ENCODE results near the gene NFAM1. TPM values are rescaled to one million over a fixed set of nuclear protein-coding genes. Genes with fewer than 3 reads are reported as not detected.

The NFAM1 gene
- total and polyA plus RNA-seq, 2 donors (not counting 3 experiments of a cell fraction or from before 2014, with no cell fraction given), result not detected

DNA sequence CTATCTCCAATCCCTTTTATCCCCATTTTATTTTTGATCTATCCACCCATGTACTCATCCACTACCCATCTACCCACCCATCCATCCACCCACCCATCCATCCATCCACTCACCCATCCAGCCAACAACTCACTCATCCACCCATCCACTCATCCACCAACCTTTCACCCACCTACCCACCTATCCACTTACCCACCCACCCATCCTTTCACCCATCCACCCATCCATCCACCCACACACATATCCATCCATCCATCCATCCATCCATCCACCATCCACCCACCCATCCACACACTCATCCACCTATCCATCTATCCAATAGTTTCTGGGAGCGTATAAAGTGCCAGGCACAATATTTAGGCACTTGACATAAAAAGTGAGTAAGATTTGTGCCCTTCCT lies 39.2 kb upstream of the NFAM1 start:
- ChIA-PET POLR2A (no interaction called here), CTCF (interaction anchor here (2.4 to 2.8 kb wide), 2 partner anchors 12 to 27 kb away, joined by 11 to 28 read pairs; no protein-coding TSS in a partner anchor)
- no peak for DNase-seq (ENCODE audit: low read depth, low spot score)
- H3K9ac ChIP-seq (replicated peaks; ENCODE audit: extremely low read depth, insufficient read depth, low read length), result no peak overlapping the region
- no peak overlapping the region for H3K27ac ChIP-seq (ENCODE audit: insufficient read depth, low read depth, low read length)
- H3K36me3 ChIP-seq (ENCODE audit: control insufficient read depth in 2 of 2, extremely low read depth in 1 of 2, insufficient read depth in 2 of 2, low read length in 2 of 2), result no peaks in the 10 kb centered on the region
- H3K9me1 ChIP-seq (replicated peaks; ENCODE audit: control insufficient read depth, extremely low read depth, insufficient read depth, low read length), result no peaks in the 10 kb centered on the region
- no peak overlapping the region for H2AFZ ChIP-seq (ENCODE audit: low read depth, low read length)
- TF ChIP-seq, protein P1, sequence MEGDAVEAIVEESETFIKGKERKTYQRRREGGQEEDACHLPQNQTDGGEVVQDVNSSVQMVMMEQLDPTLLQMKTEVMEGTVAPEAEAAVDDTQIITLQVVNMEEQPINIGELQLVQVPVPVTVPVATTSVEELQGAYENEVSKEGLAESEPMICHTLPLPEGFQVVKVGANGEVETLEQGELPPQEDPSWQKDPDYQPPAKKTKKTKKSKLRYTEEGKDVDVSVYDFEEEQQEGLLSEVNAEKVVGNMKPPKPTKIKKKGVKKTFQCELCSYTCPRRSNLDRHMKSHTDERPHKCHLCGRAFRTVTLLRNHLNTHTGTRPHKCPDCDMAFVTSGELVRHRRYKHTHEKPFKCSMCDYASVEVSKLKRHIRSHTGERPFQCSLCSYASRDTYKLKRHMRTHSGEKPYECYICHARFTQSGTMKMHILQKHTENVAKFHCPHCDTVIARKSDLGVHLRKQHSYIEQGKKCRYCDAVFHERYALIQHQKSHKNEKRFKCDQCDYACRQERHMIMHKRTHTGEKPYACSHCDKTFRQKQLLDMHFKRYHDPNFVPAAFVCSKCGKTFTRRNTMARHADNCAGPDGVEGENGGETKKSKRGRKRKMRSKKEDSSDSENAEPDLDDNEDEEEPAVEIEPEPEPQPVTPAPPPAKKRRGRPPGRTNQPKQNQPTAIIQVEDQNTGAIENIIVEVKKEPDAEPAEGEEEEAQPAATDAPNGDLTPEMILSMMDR (IDR thresholded peaks at IDR 0.05; ENCODE audit: extremely low read depth in 1 of 2, insufficient read depth in 1 of 2, low read depth in 1 of 2, low read length in 2 of 2), result no peak
- TF ChIP-seq POLR2AphosphoS5 (IDR thresholded peaks at IDR 0.05; ENCODE audit: insufficient read depth, low read depth, low read length) (no peak), MYC (IDR thresholded peaks at IDR 0.05; ENCODE audit: low read depth, low read length) (no peak), FOS (IDR thresholded peaks at IDR 0.05; ENCODE audit: borderline replicate concordance, insufficient read depth, low read length) (no peak)
- TF ChIP-seq, protein P2, sequence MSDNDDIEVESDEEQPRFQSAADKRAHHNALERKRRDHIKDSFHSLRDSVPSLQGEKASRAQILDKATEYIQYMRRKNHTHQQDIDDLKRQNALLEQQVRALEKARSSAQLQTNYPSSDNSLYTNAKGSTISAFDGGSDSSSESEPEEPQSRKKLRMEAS (IDR thresholded peaks at IDR 0.05; ENCODE audit: insufficient read depth, insufficient read length), result no peak
- H3K9me3 ChIP-seq (replicated peaks; ENCODE audit: control insufficient read depth, insufficient read depth, low read length), result no peaks in the 10 kb centered on the region
- H4K20me1 ChIP-seq (replicated peaks; ENCODE audit: control insufficient read depth, extremely low read depth, insufficient read depth, low read length), result no peaks in the 10 kb centered on the region
- H3K27me3 ChIP-seq (ENCODE audit: control insufficient read depth in 2 of 2, insufficient read depth in 2 of 2, low read length in 2 of 2), result peaks cover 2 to 5% of the 10 kb centered on the region in 2 experiments
- H3K4me2 ChIP-seq (ENCODE audit: insufficient read depth, low read length), result no peak overlapping the region
- H3K4me1 ChIP-seq (ENCODE audit: control insufficient read depth, extremely low read depth, insufficient read depth, low read length), result no peaks in the 10 kb centered on the region
- dilution Hi-C loops (cut with MboI; ENCODE audit: extremely low pct_ligation_motif_present, low sequenced_read_pairs), result no loop called here
- intact Hi-C loops (cut with micrococcal nuclease), result no loop called here
- no peaks in the 10 kb centered on the region for H3K79me2 ChIP-seq (ENCODE audit: control insufficient read depth, insufficient read depth, low read length)
- H3K4me3 ChIP-seq (replicated peaks in 1 of 3; ENCODE audit: insufficient read depth in 1 of 3, low read depth in 1 of 3, low read length in 3 of 3), result no peak overlapping the region
- FAIRE-seq, result no peak
- no TSS peak for BruUV-seq (replicated peaks)

Data from endothelial cell of umbilical vein (primary cell).